H9 (cell line): ENCODE results near the gene ZC3H12D. TPM values are rescaled to one million over a fixed set of nuclear protein-coding genes. Genes with fewer than 3 reads are reported as not detected.

ENCODE experiments used
- DNase-seq: peaks from one replicate; pipeline ENCODE4 v3.0.0-alpha.2; 2017
- H2AFZ ChIP-seq: one replicate; pipeline ENCODE4 v1.6.1; 2013; ENCODE audit warnings: mild to moderate bottlenecking, low read length, control low read depth, moderate library complexity
- H2AK5ac ChIP-seq: 2 replicates; pipeline ENCODE4 v1.6.1; 2013; ENCODE audit warnings: low read length, control low read depth, mixed read lengths; ENCODE audit not compliant: insufficient read length
- H2BK120ac ChIP-seq: one replicate; pipeline ENCODE4 v1.6.1; 2013; ENCODE audit warnings: low read depth, mild to moderate bottlenecking, low read length, control low read depth, inconsistent platforms; ENCODE audit not compliant: poor library complexity, severe bottlenecking
- H2BK12ac ChIP-seq: 2 replicates; pipeline ENCODE4 v1.6.1; 2013; ENCODE audit warnings: low read length, control low read depth, mixed read lengths, low read depth; ENCODE audit not compliant: insufficient read length
- H2BK15ac ChIP-seq: 2 replicates; pipeline ENCODE4 v1.6.1; 2013; ENCODE audit warnings: low read depth, low read length, control low read depth
- H2BK20ac ChIP-seq: one replicate; pipeline ENCODE4 v1.6.1; 2013; ENCODE audit warnings: low read depth, mild to moderate bottlenecking, low read length, control low read depth, inconsistent platforms; ENCODE audit not compliant: poor library complexity, severe bottlenecking
- H2BK5ac ChIP-seq: 2 replicates; pipeline ENCODE4 v1.6.1; 2013; ENCODE audit warnings: low read length, control low read depth, mixed read lengths; ENCODE audit not compliant: insufficient read length
- H3K14ac ChIP-seq: 2 replicates; pipeline ENCODE4 v1.6.1; 2013; ENCODE audit warnings: low read length, control low read depth; ENCODE audit not compliant: insufficient read depth
- H3K18ac ChIP-seq: 2 replicates; pipeline ENCODE4 v1.6.1; 2013; ENCODE audit warnings: low read depth, mild to moderate bottlenecking, mixed read lengths, low read length, control low read depth; ENCODE audit not compliant: insufficient read length
- H3K23ac ChIP-seq: 2 replicates; pipeline ENCODE4 v1.6.1; 2013; ENCODE audit warnings: low read length, control low read depth, mixed read lengths, low read depth; ENCODE audit not compliant: insufficient read length
- H3K23me2 ChIP-seq: 2 replicates; pipeline ENCODE4 v1.6.1; 2013; ENCODE audit warnings: low read depth, mild to moderate bottlenecking, mixed read lengths, low read length, control low read depth; ENCODE audit not compliant: insufficient read length, poor library complexity, severe bottlenecking
- H3K27ac ChIP-seq: 2 replicates; pipeline ENCODE4 v1.5.1; 2013; ENCODE audit warnings: low read length, control low read depth, mixed read lengths, low read depth; ENCODE audit not compliant: insufficient read length
- H3K27me3 ChIP-seq: 2 replicates; pipeline ENCODE4 v1.6.1; 2013; ENCODE audit warnings: low read length, control low read depth, inconsistent platforms; ENCODE audit not compliant: insufficient read depth
- H3K4ac ChIP-seq: 2 replicates; pipeline ENCODE4 v1.6.1; 2013; ENCODE audit warnings: low read depth, mild to moderate bottlenecking, control low read depth, inconsistent platforms, low read length, moderate library complexity
- H3K4me1 ChIP-seq: 2 replicates; pipeline ENCODE4 v1.6.1; 2013; ENCODE audit warnings: low read length, control low read depth, inconsistent platforms; ENCODE audit not compliant: insufficient read depth
- H3K4me2 ChIP-seq: 2 replicates; pipeline ENCODE4 v1.6.1; 2013; ENCODE audit warnings: low read length, control low read depth, mixed read lengths; ENCODE audit not compliant: insufficient read length, insufficient read depth
- H3K56ac ChIP-seq: 2 replicates; pipeline ENCODE4 v1.6.1; 2013; ENCODE audit warnings: low read depth, mild to moderate bottlenecking, mixed read lengths, low read length, control low read depth; ENCODE audit not compliant: insufficient read length
- H3K79me1 ChIP-seq: 2 replicates; pipeline ENCODE4 v1.6.1; 2013; ENCODE audit warnings: low read depth, mild to moderate bottlenecking, moderate library complexity, low read length, control low read depth, inconsistent platforms; ENCODE audit not compliant: insufficient read depth, poor library complexity, severe bottlenecking
- H3K79me2 ChIP-seq: 2 replicates; pipeline ENCODE4 v1.6.1; 2013; ENCODE audit warnings: low read length, control low read depth, inconsistent platforms; ENCODE audit not compliant: insufficient read depth
- H3K9ac ChIP-seq: 2 replicates; pipeline ENCODE4 v1.6.1; 2013; ENCODE audit warnings: low read length, control low read depth, mixed read lengths; ENCODE audit not compliant: insufficient read length; ENCODE audit errors: extremely low read depth
- H3K9me3 ChIP-seq: one replicate; pipeline ENCODE4 v1.6.1; 2013; ENCODE audit warnings: low read depth, low read length, inconsistent platforms; ENCODE audit not compliant: control insufficient read depth
- H3T11ph ChIP-seq: one replicate; pipeline ENCODE4 v1.6.1; 2013; ENCODE audit warnings: mild to moderate bottlenecking, low read length, control low read depth, inconsistent platforms
- H4K20me1 ChIP-seq: one replicate; pipeline ENCODE4 v1.6.1; 2013; ENCODE audit not compliant: control insufficient read depth, insufficient read length, insufficient read depth
- H4K5ac ChIP-seq: 2 replicates; pipeline ENCODE4 v1.6.1; 2013; ENCODE audit warnings: low read depth, mild to moderate bottlenecking, mixed read lengths, low read length, control low read depth; ENCODE audit not compliant: insufficient read length
- H4K8ac ChIP-seq: replicated peaks from 2 replicates; pipeline ENCODE4 v1.6.1; 2013; ENCODE audit warnings: low read length, control low read depth, mixed read lengths, low read depth; ENCODE audit not compliant: insufficient read length
- H4K91ac ChIP-seq: 2 replicates; pipeline ENCODE4 v1.6.1; 2013; ENCODE audit warnings: low read depth, mild to moderate bottlenecking, moderate library complexity, mixed read lengths, low read length, control low read depth; ENCODE audit not compliant: insufficient read length
- H3K27ac Mint-ChIP-seq, 3 experiments: 2 replicates in 2 of 3; 3 replicates in 1 of 3; pipeline ENCODE4 v1.8.0; 2020 to 2021; ENCODE audit warnings: mixed read lengths in 3 of 3, mild to moderate bottlenecking in 1 of 3, moderate library complexity in 1 of 3
- H3K27me3 Mint-ChIP-seq: 2 replicates; pipeline ENCODE4 v1.8.0; 2021; ENCODE audit warnings: low read depth, mild to moderate bottlenecking, moderate library complexity, mixed read lengths
- H3K36me3 Mint-ChIP-seq, 3 experiments: 2 replicates in 2 of 3; 3 replicates in 1 of 3; pipeline ENCODE4 v1.8.0; 2020 to 2021; ENCODE audit warnings: low read depth in 3 of 3, mixed read lengths in 3 of 3; ENCODE audit not compliant: insufficient read depth in 1 of 3
- H3K4me1 Mint-ChIP-seq, 2 experiments: 2 replicates each; pipeline ENCODE4 v1.8.0; 2020; ENCODE audit warnings: mixed read lengths in 2 of 2
- H3K4me3 Mint-ChIP-seq, 2 experiments: 2 replicates in 1 of 2; 3 replicates in 1 of 2; pipeline ENCODE4 v1.8.0; 2020 to 2021; ENCODE audit warnings: mild to moderate bottlenecking in 2 of 2, mixed read lengths in 2 of 2, moderate library complexity in 1 of 2
- H3K9me3 Mint-ChIP-seq, 2 experiments: 2 replicates in 1 of 2; 3 replicates in 1 of 2; pipeline ENCODE4 v1.8.0; 2020; ENCODE audit warnings: mild to moderate bottlenecking in 2 of 2, mixed read lengths in 2 of 2, moderate library complexity in 1 of 2
- WGBS: extraction: QIAGEN DNeasy Blood & Tissue Kit; methylation state at CpG from one replicate; pipeline ENCODE4 v1.1.7; 2013; ENCODE audit warnings: missing lambda C conversion rate, low lambda C conversion rate, mixed read lengths; ENCODE audit not compliant: insufficient read length; ENCODE audit errors: extremely low coverage; 5-methylcytosine and 5-hydroxymethylcytosine counted together
- total RNA-seq: library from RNA; stranded (reverse); gene quantifications from 2 replicates; pipeline ENCODE4 v1.2.1, GENCODE V29; 2021
- TF ChIP-seq, protein P1 (sequence below): fragments of 200-600 bp; sonication (generic); conservative IDR thresholded peaks from 3 replicates; pipeline ENCODE4 v1.8.0; 2021; ENCODE audit warnings: antibody characterized with exemption, mild to moderate bottlenecking

Gene ZC3H12D
- total RNA-seq, 1 experiment from 2014 or later: 0.07 TPM

DNA sequence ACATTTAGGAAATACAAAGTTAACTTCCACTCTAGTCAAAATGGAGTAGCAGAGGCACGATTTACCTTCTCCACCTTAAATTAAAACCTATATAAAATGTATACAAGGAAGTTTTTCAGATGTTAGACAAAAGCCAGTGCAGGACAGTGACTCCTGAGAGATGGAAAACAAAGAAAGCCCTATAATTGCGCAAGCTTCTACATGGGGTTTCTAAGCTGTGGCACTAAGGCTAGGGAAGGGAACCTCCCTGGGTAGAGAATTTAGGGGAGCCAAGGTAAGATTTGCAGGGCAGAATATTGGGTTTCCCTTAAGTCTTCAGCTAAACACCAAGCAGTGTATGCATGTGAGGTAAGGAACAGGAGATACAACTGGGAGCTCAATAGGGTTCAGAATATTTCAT is 18.5 kb upstream of the ZC3H12D start:
- H2BK120ac ChIP-seq: no peak overlapping the region
- no peak overlapping the region for H4K8ac ChIP-seq
- Mint-ChIP-seq H3K4me1 (no peaks in the 10 kb centered on the region), H3K27ac (no peak overlapping the region; a peak in 1 of 7 replicates), H3K9me3 (no peaks in the 10 kb centered on the region), H3K36me3 (peaks cover 0 to 18% (median 11%) of the 10 kb centered on the region in 3 experiments; a peak in 4 of 7 replicates), H3K4me3 (no peak overlapping the region), H3K27me3 (no peaks in the 10 kb centered on the region)
- H3K79me1 ChIP-seq: no peaks in the 10 kb centered on the region
- H4K91ac ChIP-seq: no peak overlapping the region
- no peak overlapping the region for H3K4me2 ChIP-seq
- no peaks in the 10 kb centered on the region for H3K9me3 ChIP-seq
- TF ChIP-seq, protein P1, sequence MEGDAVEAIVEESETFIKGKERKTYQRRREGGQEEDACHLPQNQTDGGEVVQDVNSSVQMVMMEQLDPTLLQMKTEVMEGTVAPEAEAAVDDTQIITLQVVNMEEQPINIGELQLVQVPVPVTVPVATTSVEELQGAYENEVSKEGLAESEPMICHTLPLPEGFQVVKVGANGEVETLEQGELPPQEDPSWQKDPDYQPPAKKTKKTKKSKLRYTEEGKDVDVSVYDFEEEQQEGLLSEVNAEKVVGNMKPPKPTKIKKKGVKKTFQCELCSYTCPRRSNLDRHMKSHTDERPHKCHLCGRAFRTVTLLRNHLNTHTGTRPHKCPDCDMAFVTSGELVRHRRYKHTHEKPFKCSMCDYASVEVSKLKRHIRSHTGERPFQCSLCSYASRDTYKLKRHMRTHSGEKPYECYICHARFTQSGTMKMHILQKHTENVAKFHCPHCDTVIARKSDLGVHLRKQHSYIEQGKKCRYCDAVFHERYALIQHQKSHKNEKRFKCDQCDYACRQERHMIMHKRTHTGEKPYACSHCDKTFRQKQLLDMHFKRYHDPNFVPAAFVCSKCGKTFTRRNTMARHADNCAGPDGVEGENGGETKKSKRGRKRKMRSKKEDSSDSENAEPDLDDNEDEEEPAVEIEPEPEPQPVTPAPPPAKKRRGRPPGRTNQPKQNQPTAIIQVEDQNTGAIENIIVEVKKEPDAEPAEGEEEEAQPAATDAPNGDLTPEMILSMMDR: no peak
- no peak overlapping the region for H2AK5ac ChIP-seq
- H3K56ac ChIP-seq: no peak overlapping the region
- H3K9ac ChIP-seq: no peak overlapping the region
- no peaks in the 10 kb centered on the region for H3K27me3 ChIP-seq
- H2BK12ac ChIP-seq: no peak overlapping the region
- no peaks in the 10 kb centered on the region for H3K79me2 ChIP-seq
- no peak overlapping the region for H2BK5ac ChIP-seq
- H3K18ac ChIP-seq: no peak overlapping the region
- DNase-seq: no peak
- no peak overlapping the region for H4K5ac ChIP-seq
- no peak overlapping the region for H2BK15ac ChIP-seq
- no peak overlapping the region for H3T11ph ChIP-seq
- no peaks in the 10 kb centered on the region for H4K20me1 ChIP-seq
- no peak overlapping the region for H3K4ac ChIP-seq
- no peak overlapping the region for H3K23ac ChIP-seq
- no peaks in the 10 kb centered on the region for H3K23me2 ChIP-seq
- H3K14ac ChIP-seq: no peak overlapping the region
- H2AFZ ChIP-seq: no peak overlapping the region
- no peak overlapping the region for H3K27ac ChIP-seq
- H3K4me1 ChIP-seq: no peaks in the 10 kb centered on the region
- WGBS: no CpG with 5 or more reads among the region's 2 CpGs
- no peak overlapping the region for H2BK20ac ChIP-seq
